Adrenal gland (tissue), 12 donors: ENCODE results near the gene PTPA. TPM values are rescaled to one million over a fixed set of nuclear protein-coding genes. Genes with fewer than 3 reads are reported as not detected.

Experiments used
- DNase-seq, 7 donors: peaks; one replicate each; pipeline ENCODE4 v3.0.0-alpha.2; 2019 to 2020
- H3K27ac ChIP-seq, 5 donors: fragments of 200-600 bp; sonication (generic) in 4 of 5; 1 replicate in 3 of 5; 2 replicates in 2 of 5; pipeline versions ENCODE4 v1.5.1 to v1.8.0; 2016 to 2020; ENCODE audit warnings: mild to moderate bottlenecking in 1 of 5
- H3K27me3 ChIP-seq: fragments of 200-600 bp; 2 replicates; pipeline ENCODE4 v1.8.0; 2021
- H3K36me3 ChIP-seq, 2 donors: fragments of 200-600 bp; replicated peaks in 1 of 2; 1 replicate in 1 of 2; 2 replicates in 1 of 2; pipeline versions ENCODE4 v1.5.1 to v1.8.0; 2018 to 2022
- H3K4me1 ChIP-seq, 2 donors: fragments of 200-600 bp; replicated peaks in 1 of 2; 1 replicate in 1 of 2; 2 replicates in 1 of 2; pipeline versions ENCODE4 v1.5.1 to v1.8.0; 2018 to 2021
- H3K4me3 ChIP-seq, 4 donors: fragments of 200-600 bp; sonication (generic) in 3 of 4; one replicate each; pipeline ENCODE4 v1.5.1; 2016 to 2018
- H3K9me3 ChIP-seq, 3 donors: fragments of 200-600 bp; sonication (generic) in 1 of 3; replicated peaks in 1 of 3; 1 replicate in 2 of 3; 2 replicates in 1 of 3; pipeline versions ENCODE4 v1.5.1 to v1.8.0; 2016 to 2021
- POLR2A ChIP-seq, 2 donors: fragments of 450-650 bp; IDR thresholded peaks; one replicate each; pipeline ENCODE4 v1.6.1; 2017; ENCODE audit warnings: antibody characterized with exemption in 2 of 2, mild to moderate bottlenecking in 2 of 2, moderate library complexity in 1 of 2
- WGBS, 4 donors: extraction: QIAGEN DNeasy Blood & Tissue Kit in 2 of 4; methylation state at CpG; one replicate each; pipeline versions ENCODE4 v1.1.5 to v1.1.7; 2013 to 2017; 5-methylcytosine and 5-hydroxymethylcytosine counted together
- intact Hi-C, 2 donors: fragments of 100-400 bp; cut with DNase I; formaldehyde crosslinking; loops; one replicate each; pipeline versions ENCODE4 v1.14.1 to v1.15.0; 2022 to 2023
- polyA plus RNA-seq, 3 donors: library from polyadenylated mRNA; stranded (reverse); fragments of 200-250 nt in 2 of 3; fragments of 350-450 nt in 1 of 3; fragmentation: Illumina TruSeq in 1 of 3; extraction: RNeasy Lipid Tissue Mini Kit (QIAGEN cat#74804) in 1 of 3; gene quantifications; one replicate each; pipeline ENCODE4 v1.2.3, GENCODE V29; 2013 to 2014
- total RNA-seq, 9 donors: library from RNA; depleted of rRNA in 4 of 9; stranded (reverse); fragments of >200 nt in 4 of 9; fragments of 120-200 nt in 1 of 9; fragmentation: NEBNext Ultra II Directional in 1 of 9; extraction: Animal tissue kit (Norgen Biotek cat#: 25700) in 1 of 9; gene quantifications; one replicate each; pipeline versions ENCODE4 v1.1.0 to v1.2.4, GENCODE V29; 2013 to 2023
- TF ChIP-seq, protein P1 (sequence below), 6 experiments: fragments of 450-650 bp in 4 of 6; fragments of 200-600 bp in 2 of 6; sonication (generic) in 1 of 6; IDR thresholded peaks; 1 replicate in 5 of 6; 2 replicates in 1 of 6; pipeline versions ENCODE4 v1.5.1 to v1.8.0; 2016 to 2021; ENCODE audit warnings: antibody characterized with exemption in 6 of 6, mild to moderate bottlenecking in 2 of 6, moderate library complexity in 1 of 6
- donor health status: healthy with polysubstance abuse.
- donor health status: Bipolar disorder and iron deficiency.
- donor health status: DM: yes; HTN: yes; CAD: no.
- donor health status: DM: no; HTN: no; CAD: no.
- donor health status: DM: no; HTN: no; CAD: no.
- donor health status: DM: yes; HTN: yes; CAD: no.

PTPA gene
- total and polyA plus RNA-seq, 12 donors = 71.3 to 248 (median 130) TPM

- Histone ChIP-seq H3K36me3 (peaks cover 0 to 32% of the 10 kb centered on the region in 2 donors), H3K4me3 (no peak overlapping the region), H3K27me3 (no peaks in the 10 kb centered on the region), H3K4me1 (peaks cover under 1 to 11% of the 10 kb centered on the region in 2 donors), H3K27ac (no peak overlapping the region), H3K9me3 (no peaks in the 10 kb centered on the region)
- 86 to 97% (median 89%) methylated on average over 9 to 15 of the region's 15 CpGs for WGBS, 4 donors
- intact Hi-C loops = no loop called here
- DNase-seq = no peak
- TF ChIP-seq, protein P1, sequence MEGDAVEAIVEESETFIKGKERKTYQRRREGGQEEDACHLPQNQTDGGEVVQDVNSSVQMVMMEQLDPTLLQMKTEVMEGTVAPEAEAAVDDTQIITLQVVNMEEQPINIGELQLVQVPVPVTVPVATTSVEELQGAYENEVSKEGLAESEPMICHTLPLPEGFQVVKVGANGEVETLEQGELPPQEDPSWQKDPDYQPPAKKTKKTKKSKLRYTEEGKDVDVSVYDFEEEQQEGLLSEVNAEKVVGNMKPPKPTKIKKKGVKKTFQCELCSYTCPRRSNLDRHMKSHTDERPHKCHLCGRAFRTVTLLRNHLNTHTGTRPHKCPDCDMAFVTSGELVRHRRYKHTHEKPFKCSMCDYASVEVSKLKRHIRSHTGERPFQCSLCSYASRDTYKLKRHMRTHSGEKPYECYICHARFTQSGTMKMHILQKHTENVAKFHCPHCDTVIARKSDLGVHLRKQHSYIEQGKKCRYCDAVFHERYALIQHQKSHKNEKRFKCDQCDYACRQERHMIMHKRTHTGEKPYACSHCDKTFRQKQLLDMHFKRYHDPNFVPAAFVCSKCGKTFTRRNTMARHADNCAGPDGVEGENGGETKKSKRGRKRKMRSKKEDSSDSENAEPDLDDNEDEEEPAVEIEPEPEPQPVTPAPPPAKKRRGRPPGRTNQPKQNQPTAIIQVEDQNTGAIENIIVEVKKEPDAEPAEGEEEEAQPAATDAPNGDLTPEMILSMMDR (IDR thresholded peaks at IDR 0.05) = no peak
These were observed 40.3 kb downstream of the PTPA start for GRCh38 chr9:129151469-129151868.

DNA sequence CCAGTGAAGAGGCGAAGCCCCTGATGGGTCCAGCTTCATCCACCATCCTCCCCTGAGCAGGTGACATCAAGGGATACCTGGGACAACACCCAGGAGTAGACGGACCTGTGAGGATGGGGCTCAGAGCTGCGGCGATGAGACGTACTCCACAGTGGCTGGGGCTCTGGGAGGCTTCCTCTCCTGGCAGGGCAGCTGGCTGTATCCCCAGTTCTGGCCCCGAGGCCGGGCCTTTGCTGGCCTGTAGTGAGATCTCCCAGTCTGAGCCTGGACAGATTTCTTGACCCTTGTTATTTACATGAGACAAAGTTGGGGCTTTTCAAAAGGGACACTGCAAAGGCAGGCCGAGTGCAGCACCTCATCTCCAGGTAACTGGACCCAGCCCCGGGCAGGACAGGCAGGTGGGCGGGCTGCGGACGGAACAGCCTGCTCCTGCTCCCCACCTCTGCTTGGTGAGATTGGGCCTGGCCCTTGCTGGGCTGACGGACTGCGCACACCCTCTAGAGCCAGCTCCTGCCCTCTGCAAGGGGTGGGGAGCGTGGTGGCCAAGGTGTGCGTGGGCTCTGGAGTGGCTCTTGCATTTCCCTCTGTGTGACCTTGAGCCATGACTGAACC, 43.8 kb downstream of the PTPA start:
- no peak for DNase-seq
- H3K4me1 ChIP-seq = no peaks in the 10 kb centered on the region
- no peak overlapping the region for H3K27ac ChIP-seq
- TF ChIP-seq, protein P1 (IDR thresholded peaks at IDR 0.05) = no peak
- no peak for TF ChIP-seq POLR2A (IDR thresholded peaks at IDR 0.05)
- no peak overlapping the region for H3K4me3 ChIP-seq
- 87 to 94% (median 90%) methylated on average over 3 to 16 of the region's 16 CpGs for WGBS, 4 donors
- no peaks in the 10 kb centered on the region for H3K9me3 ChIP-seq
- peaks cover 0 to 9% of the 10 kb centered on the region in 2 donors for H3K36me3 ChIP-seq
- intact Hi-C loops = no loop called here
- no peaks in the 10 kb centered on the region for H3K27me3 ChIP-seq

GRCh38 chr9:129156163-129156562, 44.9 kb downstream of the PTPA start:
- Histone ChIP-seq H3K27ac (no peak overlapping the region), H3K27me3 (no peaks in the 10 kb centered on the region), H3K36me3 (peaks cover 0 to 3% of the 10 kb centered on the region in 2 donors), H3K4me1 (no peaks in the 10 kb centered on the region), H3K9me3 (no peaks in the 10 kb centered on the region), H3K4me3 (no peak overlapping the region)
- DNase-seq = no peak
- WGBS, 4 donors = 84 to 94% (median 92%) methylated on average over 3 to 10 of the region's 10 CpGs
- intact Hi-C loops = no loop called here
- TF ChIP-seq, protein P1 (IDR thresholded peaks at IDR 0.05) = no peak

DNA sequence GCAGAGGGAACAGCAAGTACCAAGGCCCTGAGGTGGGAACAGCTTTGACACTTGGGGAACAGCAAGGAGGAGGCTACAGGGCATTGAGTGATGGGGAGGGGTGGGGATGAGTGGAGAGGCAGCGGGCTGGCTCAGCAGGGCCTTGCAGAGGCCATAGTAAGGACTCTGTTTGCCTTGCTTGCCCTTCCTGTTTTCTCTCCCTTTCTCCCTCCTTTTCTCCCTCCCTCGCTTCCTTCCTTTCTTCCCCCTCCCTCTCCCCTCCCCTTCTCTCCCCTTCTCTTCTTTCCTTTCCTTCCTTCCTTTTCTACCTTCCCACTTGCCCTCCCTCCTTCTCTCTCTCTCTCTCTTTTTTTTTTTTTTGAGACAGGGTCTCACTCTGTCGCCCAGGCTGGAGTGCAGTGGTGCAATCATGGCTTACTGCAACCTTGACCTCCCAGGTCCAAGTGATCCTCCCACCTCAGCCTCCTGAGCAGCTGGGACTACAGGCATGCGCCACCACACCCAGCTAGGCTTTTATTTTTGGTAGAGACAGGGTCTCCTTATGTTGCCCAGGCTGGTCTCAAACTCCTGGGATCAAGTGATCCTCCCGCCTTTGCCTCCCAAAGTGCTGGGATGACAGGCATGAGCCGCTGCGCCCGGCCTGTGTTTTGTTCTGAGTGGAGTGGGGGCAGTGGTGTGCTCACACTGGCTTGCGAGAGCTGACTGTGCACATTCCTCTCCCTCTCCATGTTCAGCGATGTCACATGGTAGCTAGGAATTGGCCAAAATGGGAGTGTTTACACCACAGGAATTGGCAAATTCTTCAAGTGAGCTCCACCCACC, 49.7 kb downstream of the PTPA start:
- Histone ChIP-seq H3K27ac (no peak overlapping the region), H3K9me3 (no peaks in the 10 kb centered on the region), H3K36me3 (no peaks in the 10 kb centered on the region), H3K4me1 (no peaks in the 10 kb centered on the region), H3K27me3 (no peaks in the 10 kb centered on the region), H3K4me3 (no peak overlapping the region)
- intact Hi-C loops = no loop called here
- TF ChIP-seq POLR2A (IDR thresholded peaks at IDR 0.05) = no peak
- TF ChIP-seq, protein P1 (IDR thresholded peaks at IDR 0.05) = no peak
- DNase-seq = no peak
- WGBS, 4 donors = 86 to 96% (median 90%) methylated on average over 4 to 10 of the region's 10 CpGs
